GM20000 (cell line): ENCODE measurements around the gene MED13.

ENCODE experiments used
- DNase-seq: peaks from one replicate; pipeline ENCODE4 v3.0.0; 2012; ENCODE audit warnings: low spot score
- CTCF ChIP-seq: IDR thresholded peaks from 2 replicates; pipeline ENCODE4 v1.5.1; 2012; ENCODE audit warnings: mild to moderate bottlenecking, control low read depth; ENCODE audit errors: extremely low read depth, missing control alignments

MED13 gene

GRCh38 chr17:62065611-62066468, 762 bp upstream of the MED13 start:
- peak; percentile 60 for TF ChIP-seq CTCF
- DNase-seq = peak; percentile 99

GRCh38 chr17:62064029-62064790, 868 bp downstream of the MED13 start:
- peak; percentile 42 for DNase-seq
- TF ChIP-seq CTCF = no peak

- TF ChIP-seq CTCF = no peak
Measured at GRCh38 chr17:62062944-62063343, 2.1 kb downstream of the MED13 start.

GRCh38 chr17:62062302-62062701, 2.8 kb downstream of the MED13 start:
- TF ChIP-seq CTCF = no peak

More at GRCh38 chr17:62062944-62063343, 2.1 kb downstream of the MED13 start:
- DNase-seq = no peak

GRCh38 chr17:62059414-62059813, 5.7 kb downstream of the MED13 start:
- no peak for DNase-seq
- TF ChIP-seq CTCF = no peak

More at GRCh38 chr17:62062302-62062701, 2.8 kb downstream of the MED13 start:
- no peak for DNase-seq

- no peak for TF ChIP-seq CTCF
- DNase-seq = no peak
Measured at GRCh38 chr17:62058611-62059010, 6.5 kb downstream of the MED13 start.

GRCh38 chr17:62057696-62058095, 7.4 kb downstream of the MED13 start:
- no peak for TF ChIP-seq CTCF
- no peak for DNase-seq
